ENCODE measurements around the gene SHC2. TPM values are rescaled to one million over a fixed set of nuclear protein-coding genes. Genes with fewer than 3 reads are reported as not detected.

The SHC2 gene
- total and polyA plus RNA-seq, 2 donors (not counting 1 experiment from before 2014, with no cell fraction given): 0.02 to 2.5 TPM

- Histone ChIP-seq H3K9me3 (ENCODE audit: control insufficient read depth, insufficient read depth, low read depth, low read length) (no peaks in the 10 kb centered on the region), H4K20me1 (ENCODE audit: control insufficient read depth, extremely low read depth, insufficient read depth, low read length) (no peaks in the 10 kb centered on the region), H3K36me3 (ENCODE audit: control insufficient read depth, insufficient read depth, low read length) (no peaks in the 10 kb centered on the region), H3K4me3 (replicated peaks in 1 of 4; ENCODE audit: control extremely low read depth in 1 of 4, insufficient read depth in 1 of 4, low read depth in 3 of 4, low read length in 4 of 4) (peak overlapping the region; percentile 63 to 88 (median 76)), H3K27ac (ENCODE audit: insufficient read depth, low read length) (peak overlapping the region; percentile 83), H3K4me1 (ENCODE audit: control insufficient read depth, extremely low read depth, insufficient read depth, low read length) (peaks cover 7% of the 10 kb centered on the region), H2AFZ (ENCODE audit: low read length) (peak overlapping the region; percentile 29), H3K27me3 (ENCODE audit: control insufficient read depth, insufficient read depth, low read length) (no peaks in the 10 kb centered on the region), H3K79me2 (ENCODE audit: control insufficient read depth, insufficient read depth, low read length) (no peaks in the 10 kb centered on the region), H3K4me2 (ENCODE audit: extremely low read depth, insufficient read depth, low read length) (peak overlapping the region; percentile 85), H3K9ac (ENCODE audit: insufficient read depth, low read length) (peak overlapping the region; percentile 94)
- TF ChIP-seq CTCF (conservative IDR thresholded peaks at IDR 0.05 in 1 of 2, IDR thresholded peaks at IDR 0.05 in 1 of 2; ENCODE audit: low read depth in 1 of 2, low read length in 2 of 2): no peak
- TF ChIP-seq EZH2 (IDR thresholded peaks at IDR 0.05; ENCODE audit: low read length, missing control alignments): no peak
- peak; percentile 93 to 95 for DNase-seq (ENCODE audit: low read depth in 2 of 2)
These were observed 27.9 kb upstream of the SHC2 start for GRCh38 chr19:488505-489417.

- no peak for TF ChIP-seq CTCF (conservative IDR thresholded peaks at IDR 0.05 in 1 of 2, IDR thresholded peaks at IDR 0.05 in 1 of 2; ENCODE audit: low read depth in 1 of 2, low read length in 2 of 2)
- TF ChIP-seq EZH2 (IDR thresholded peaks at IDR 0.05; ENCODE audit: low read length, missing control alignments): no peak
- Histone ChIP-seq H3K27ac (ENCODE audit: insufficient read depth, low read length) (peak overlapping the region; percentile 28), H3K79me2 (ENCODE audit: control insufficient read depth, insufficient read depth, low read length) (no peaks in the 10 kb centered on the region), H2AFZ (ENCODE audit: low read length) (peak overlapping the region; percentile 62), H4K20me1 (ENCODE audit: control insufficient read depth, extremely low read depth, insufficient read depth, low read length) (no peaks in the 10 kb centered on the region), H3K4me2 (ENCODE audit: extremely low read depth, insufficient read depth, low read length) (peak overlapping the region; percentile 59), H3K36me3 (ENCODE audit: control insufficient read depth, insufficient read depth, low read length) (no peaks in the 10 kb centered on the region), H3K27me3 (ENCODE audit: control insufficient read depth, insufficient read depth, low read length) (no peaks in the 10 kb centered on the region), H3K9me3 (ENCODE audit: control insufficient read depth, insufficient read depth, low read depth, low read length) (no peaks in the 10 kb centered on the region), H3K9ac (ENCODE audit: insufficient read depth, low read length) (peak overlapping the region; percentile 8), H3K4me3 (replicated peaks in 1 of 4; ENCODE audit: control extremely low read depth in 1 of 4, insufficient read depth in 1 of 4, low read depth in 3 of 4, low read length in 4 of 4) (peak overlapping the region in 1 of 4 experiments; percentile 17), H3K4me1 (ENCODE audit: control insufficient read depth, extremely low read depth, insufficient read depth, low read length) (peaks cover 7% of the 10 kb centered on the region)
- peak in 1 of 2 donors; percentile 36 for DNase-seq (ENCODE audit: low read depth in 2 of 2)
These were observed 24.9 kb upstream of the SHC2 start for GRCh38 chr19:485583-486236.

- no peak overlapping the region for H3K27ac ChIP-seq (ENCODE audit: insufficient read depth, low read length)
- H2AFZ ChIP-seq (ENCODE audit: low read length): no peak overlapping the region
- H3K4me2 ChIP-seq (ENCODE audit: extremely low read depth, insufficient read depth, low read length): no peak overlapping the region
These were observed 24.2 kb upstream of the SHC2 start for GRCh38 chr19:485077-485476.

More at GRCh38 chr19:485077-485476, 24.2 kb upstream of the SHC2 start:
- H4K20me1 ChIP-seq (ENCODE audit: control insufficient read depth, extremely low read depth, insufficient read depth, low read length): no peaks in the 10 kb centered on the region
- H3K4me3 ChIP-seq (replicated peaks in 1 of 4; ENCODE audit: control extremely low read depth in 1 of 4, insufficient read depth in 1 of 4, low read depth in 3 of 4, low read length in 4 of 4): no peak overlapping the region
- H3K27me3 ChIP-seq (ENCODE audit: control insufficient read depth, insufficient read depth, low read length): no peaks in the 10 kb centered on the region
- no peaks in the 10 kb centered on the region for H3K9me3 ChIP-seq (ENCODE audit: control insufficient read depth, insufficient read depth, low read depth, low read length)
- H3K79me2 ChIP-seq (ENCODE audit: control insufficient read depth, insufficient read depth, low read length): no peaks in the 10 kb centered on the region
- no peaks in the 10 kb centered on the region for H3K36me3 ChIP-seq (ENCODE audit: control insufficient read depth, insufficient read depth, low read length)
- TF ChIP-seq EZH2 (IDR thresholded peaks at IDR 0.05; ENCODE audit: low read length, missing control alignments) (no peak), CTCF (conservative IDR thresholded peaks at IDR 0.05 in 1 of 2, IDR thresholded peaks at IDR 0.05 in 1 of 2; ENCODE audit: low read depth in 1 of 2, low read length in 2 of 2) (no peak)
- peaks cover 7% of the 10 kb centered on the region for H3K4me1 ChIP-seq (ENCODE audit: control insufficient read depth, extremely low read depth, insufficient read depth, low read length)
- DNase-seq (ENCODE audit: low read depth in 2 of 2): no peak
- H3K9ac ChIP-seq (ENCODE audit: insufficient read depth, low read length): no peak overlapping the region
